H1 (cell line): ENCODE measurements around the gene PCYT2. TPM values are rescaled to one million over a fixed set of nuclear protein-coding genes. Genes with fewer than 3 reads are reported as not detected.

ENCODE experiments used
- BACH1 ChIP-seq: IDR thresholded peaks from 2 replicates; pipeline ENCODE4 v1.6.1; 2012; ENCODE audit warnings: low read length, improper control_type of control experiment
- CTBP2 ChIP-seq: IDR thresholded peaks from 2 replicates; pipeline ENCODE4 v1.7.0; 2011; ENCODE audit warnings: borderline replicate concordance, mild to moderate bottlenecking, moderate library complexity, mixed read lengths, low read length; ENCODE audit not compliant: insufficient read depth, insufficient read length
- EP300 ChIP-seq, 2 experiments: IDR thresholded peaks; 1 replicate in 1 of 2; 2 replicates in 1 of 2; pipeline ENCODE4 v1.6.1; 2011 to 2012; ENCODE audit warnings: low read depth in 2 of 2, low read length in 2 of 2, mild to moderate bottlenecking in 2 of 2, borderline replicate concordance in 1 of 2, inconsistent platforms in 1 of 2, moderate library complexity in 1 of 2
- GABPA ChIP-seq: IDR thresholded peaks from 2 replicates; pipeline ENCODE4 v1.6.1; 2011; ENCODE audit warnings: mild to moderate bottlenecking, low read length, moderate library complexity, borderline replicate concordance; ENCODE audit not compliant: insufficient read depth
- HDAC2 ChIP-seq, 2 experiments: fragments of 300-600 bp in 1 of 2; sonication (generic) in 1 of 2; IDR thresholded peaks; 2 replicates each; pipeline ENCODE4 v1.6.1; 2011 to 2012; ENCODE audit warnings: low read depth in 2 of 2, low read length in 2 of 2, mild to moderate bottlenecking in 2 of 2, moderate library complexity in 2 of 2, borderline replicate concordance in 1 of 2, inconsistent platforms in 1 of 2
- JUN ChIP-seq: IDR thresholded peaks from 2 replicates; pipeline ENCODE4 v1.6.1; 2011; ENCODE audit warnings: low read depth, mild to moderate bottlenecking, improper control_type of control experiment, low read length
- KDM4A ChIP-seq: IDR thresholded peaks from one replicate; pipeline ENCODE4 v1.7.1; 2012; ENCODE audit warnings: low read depth, mild to moderate bottlenecking, moderate library complexity, low read length, inconsistent platforms; ENCODE audit not compliant: severe bottlenecking
- NRF1 ChIP-seq: IDR thresholded peaks from 2 replicates; pipeline ENCODE4 v1.6.1; 2011; ENCODE audit warnings: mild to moderate bottlenecking, low read depth, low read length, improper control_type of control experiment
- POLR2A ChIP-seq, 2 experiments: IDR thresholded peaks; 1 replicate in 1 of 2; 2 replicates in 1 of 2; pipeline ENCODE4 v1.6.1; 2011; ENCODE audit warnings: low read depth in 2 of 2, low read length in 2 of 2, mild to moderate bottlenecking in 2 of 2; ENCODE audit errors: control extremely low read depth in 1 of 2
- TAF1 ChIP-seq: IDR thresholded peaks from 2 replicates; pipeline ENCODE4 v1.6.1; 2011; ENCODE audit warnings: mild to moderate bottlenecking, low read depth, low read length
- TCF12 ChIP-seq: IDR thresholded peaks from 2 replicates; pipeline ENCODE4 v1.6.1; 2011; ENCODE audit warnings: low read depth, mild to moderate bottlenecking, low read length
- TEAD4 ChIP-seq: IDR thresholded peaks from 2 replicates; pipeline ENCODE4 v1.6.1; 2012; ENCODE audit warnings: low read depth, low read length, inconsistent platforms, mixed read lengths
- ZNF274 ChIP-seq: IDR thresholded peaks from 2 replicates; pipeline ENCODE4 v1.7.0; 2012; ENCODE audit warnings: low read length, borderline replicate concordance; ENCODE audit errors: extremely low read depth
- polyA plus RNA-seq, 7 experiments: library from polyadenylated mRNA; depleted of rRNA in 3 of 7; stranded (reverse) in 5 of 7; unstranded in 2 of 7; fragments of >200 nt in 5 of 7; fragments of 200-250 nt in 2 of 7; gene quantifications; 1 replicate in 5 of 7; 2 replicates in 1 of 7; 4 replicates in 1 of 7; pipeline versions ENCODE4 v1.2.1 to v1.2.3, GENCODE V29; 2011 to 2013; ENCODE audit warnings: missing spikeins in 2 of 7, mixed read lengths in 2 of 7
- total RNA-seq: library from RNA; stranded (reverse); fragmentation: NEBNext Ultra II Directional; extraction: Animal tissue kit (Norgen Biotek cat#: 25700); gene quantifications from 2 replicates; pipeline ENCODE4 v1.2.1, GENCODE V29; 2021
- TF ChIP-seq, protein P1 (sequence below): IDR thresholded peaks from 2 replicates; pipeline ENCODE4 v1.6.1; 2012; ENCODE audit warnings: low read length, inconsistent platforms

The PCYT2 gene
- total and polyA plus RNA-seq, 2 of the 8 experiments (the other 6 are each of a cell fraction or from before 2014, with no cell fraction given): 29.9 to 31.3 TPM

DNA sequence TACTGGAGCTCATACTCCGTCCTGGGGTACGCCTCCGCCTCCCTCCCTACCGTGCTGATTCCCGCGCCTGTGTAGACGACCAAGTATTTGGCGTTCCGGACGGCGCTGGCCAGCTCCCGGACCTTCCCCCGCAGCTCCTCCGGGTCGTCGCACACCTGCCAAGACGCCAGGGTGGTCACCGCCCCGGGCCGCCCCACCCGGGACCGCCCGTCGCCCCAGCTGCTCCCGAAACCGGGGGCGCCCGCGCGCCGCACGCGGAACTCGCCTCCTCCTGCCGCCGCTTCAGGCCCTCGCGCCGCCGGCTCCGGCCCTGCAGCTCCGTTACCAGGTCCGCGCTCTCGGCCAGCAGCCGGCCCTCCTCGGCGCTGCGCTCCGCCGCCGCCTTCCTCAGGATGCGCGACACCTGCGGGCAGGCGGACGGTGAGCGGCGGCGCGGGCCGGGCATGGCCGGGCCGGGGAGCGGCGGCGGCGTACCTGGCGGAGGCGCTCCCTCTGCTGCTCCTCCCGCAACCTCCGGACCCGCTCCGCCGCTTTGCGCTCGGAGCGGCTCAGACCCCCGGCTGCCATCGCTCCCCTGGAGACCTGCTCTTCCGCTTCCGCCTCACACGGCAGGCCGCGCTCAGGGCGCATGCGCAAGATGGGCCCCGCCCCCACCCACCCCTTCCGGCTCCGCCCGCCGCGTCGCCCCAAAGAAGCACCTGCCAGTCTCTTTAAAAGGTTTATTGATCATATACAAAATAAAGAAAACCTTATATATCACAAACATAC, 6.5 kb upstream of the PCYT2 start, which contains the start of gene SIRT7 (continued):
- TF ChIP-seq TAF1 (peak; percentile 60), TEAD4 (no peak), NRF1 (peak; percentile 66), CTBP2 (no peak), POLR2A (IDR thresholded peaks at IDR 0.05; ENCODE audit: control extremely low read depth in 1 of 2, low read depth in 2 of 2, low read length in 2 of 2) (peak in 1 of 2 experiments; percentile 59; a peak in 1 of 3 replicates), TCF12 (no peak), EP300 (IDR thresholded peaks at IDR 0.05; ENCODE audit: borderline replicate concordance in 1 of 2, low read depth in 2 of 2, low read length in 2 of 2) (no peak), KDM4A (peak; percentile 71), JUN (no peak), GABPA (peak; percentile 74; the same call in 1 of the 2 replicates), ZNF274 (no peak), BACH1 (no peak), HDAC2 (IDR thresholded peaks at IDR 0.05; ENCODE audit: borderline replicate concordance in 1 of 2, low read depth in 2 of 2, low read length in 2 of 2) (peak in 1 of 2 experiments; percentile 71; a peak in 1 of 4 replicates)
- TF ChIP-seq, protein P1, sequence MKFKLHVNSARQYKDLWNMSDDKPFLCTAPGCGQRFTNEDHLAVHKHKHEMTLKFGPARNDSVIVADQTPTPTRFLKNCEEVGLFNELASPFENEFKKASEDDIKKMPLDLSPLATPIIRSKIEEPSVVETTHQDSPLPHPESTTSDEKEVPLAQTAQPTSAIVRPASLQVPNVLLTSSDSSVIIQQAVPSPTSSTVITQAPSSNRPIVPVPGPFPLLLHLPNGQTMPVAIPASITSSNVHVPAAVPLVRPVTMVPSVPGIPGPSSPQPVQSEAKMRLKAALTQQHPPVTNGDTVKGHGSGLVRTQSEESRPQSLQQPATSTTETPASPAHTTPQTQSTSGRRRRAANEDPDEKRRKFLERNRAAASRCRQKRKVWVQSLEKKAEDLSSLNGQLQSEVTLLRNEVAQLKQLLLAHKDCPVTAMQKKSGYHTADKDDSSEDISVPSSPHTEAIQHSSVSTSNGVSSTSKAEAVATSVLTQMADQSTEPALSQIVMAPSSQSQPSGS: no peak
